ENCODE measurements around the gene DNM3. TPM values are rescaled to one million over a fixed set of nuclear protein-coding genes. Genes with fewer than 3 reads are reported as not detected.

The DNM3 gene
- total and polyA plus RNA-seq, 2 experiments from 2014 or later: 0.11 to 1.4 TPM

- Histone ChIP-seq H3K9ac (no peak overlapping the region), H3K27ac (no peak overlapping the region), H3K9me3 (ENCODE audit: low read depth) (no peaks in the 10 kb centered on the region), H3K79me2 (ENCODE audit: insufficient read depth) (peaks cover 2% of the 10 kb centered on the region), H3K4me3 (no peak overlapping the region), H3K27me3 (replicated peaks; ENCODE audit: insufficient read depth) (no peaks in the 10 kb centered on the region), H3F3A (ENCODE audit: insufficient read depth) (peaks cover 43% of the 10 kb centered on the region), H2AFZ (0 out of 2 replicates have a peak overlapping the region, but pooled peaks have one; percentile 15), H4K20me1 (ENCODE audit: insufficient read depth) (no peaks in the 10 kb centered on the region), H3K9me2 (ENCODE audit: insufficient read depth) (no peaks in the 10 kb centered on the region), H3K36me3 (ENCODE audit: low read depth) (no peaks in the 10 kb centered on the region), H3K4me2 (ENCODE audit: unreplicated experiment) (no peak overlapping the region), H3K4me1 (ENCODE audit: insufficient read depth) (peaks cover 49% of the 10 kb centered on the region)
- in situ Hi-C loops (cut with MboI): no loop called here
- 57 to 76% methylated on average over 2 of the region's 2 CpGs for WGBS, 2 experiments (ENCODE audit: low coverage in 1 of 2, low lambda C conversion rate in 2 of 2, missing lambda C conversion rate in 2 of 2)
- DNase-seq: peak; percentile 29
- TF ChIP-seq EZH2phosphoT487 (IDR thresholded peaks at IDR 0.05; ENCODE audit: insufficient read depth, low read depth): no peak
- no peak for TF ChIP-seq EZH2 (IDR thresholded peaks at IDR 0.05; ENCODE audit: insufficient read depth, poor library complexity, severe bottlenecking)
Observed at GRCh38 chr1:172149346-172149745, 308.0 kb downstream of the DNM3 start.

GRCh38 chr1:172154551-172154950 is 313.3 kb downstream of the DNM3 start:
- in situ Hi-C loops (cut with MboI): no loop called here
- Histone ChIP-seq H3K36me3 (ENCODE audit: low read depth) (no peaks in the 10 kb centered on the region), H3K79me2 (ENCODE audit: insufficient read depth) (no peaks in the 10 kb centered on the region), H3K27ac (peak overlapping the region; percentile 94), H3K27me3 (replicated peaks; ENCODE audit: insufficient read depth) (no peaks in the 10 kb centered on the region), H3K4me3 (peak overlapping the region; percentile 66), H3K9ac (peak overlapping the region; percentile 78), H2AFZ (peak overlapping the region; percentile 76), H4K20me1 (ENCODE audit: insufficient read depth) (no peaks in the 10 kb centered on the region), H3K9me3 (ENCODE audit: low read depth) (no peaks in the 10 kb centered on the region), H3K4me1 (ENCODE audit: insufficient read depth) (peaks cover 32% of the 10 kb centered on the region), H3K9me2 (ENCODE audit: insufficient read depth) (no peaks in the 10 kb centered on the region), H3K4me2 (ENCODE audit: unreplicated experiment) (peak overlapping the region; percentile 85), H3F3A (ENCODE audit: insufficient read depth) (peaks cover 30% of the 10 kb centered on the region)
- peak; percentile 89 for DNase-seq
- TF ChIP-seq EZH2 (IDR thresholded peaks at IDR 0.05; ENCODE audit: insufficient read depth, poor library complexity, severe bottlenecking) (no peak), EZH2phosphoT487 (IDR thresholded peaks at IDR 0.05; ENCODE audit: insufficient read depth, low read depth) (no peak)
- 0 to 7% methylated on average over 2 of the region's 2 CpGs for WGBS, 2 experiments (ENCODE audit: low coverage in 1 of 2, low lambda C conversion rate in 2 of 2, missing lambda C conversion rate in 2 of 2)

GRCh38 chr1:172155766-172156165 is 314.5 kb downstream of the DNM3 start:
- H3K27ac ChIP-seq: peak overlapping the region; percentile 94
- H3K9me3 ChIP-seq (ENCODE audit: low read depth): no peaks in the 10 kb centered on the region
- WGBS, 2 experiments (ENCODE audit: low coverage in 1 of 2, low lambda C conversion rate in 2 of 2, missing lambda C conversion rate in 2 of 2): 32 to 37% methylated on average over 2 of the region's 2 CpGs
- peaks cover 30% of the 10 kb centered on the region for H3F3A ChIP-seq (ENCODE audit: insufficient read depth)
- H3K4me1 ChIP-seq (ENCODE audit: insufficient read depth): peaks cover 28% of the 10 kb centered on the region
- no peaks in the 10 kb centered on the region for H3K36me3 ChIP-seq (ENCODE audit: low read depth)
- H3K4me3 ChIP-seq: no peak overlapping the region
- H2AFZ ChIP-seq: peak overlapping the region; percentile 76
- in situ Hi-C loops (cut with MboI): no loop called here
- H3K4me2 ChIP-seq (ENCODE audit: unreplicated experiment): peak overlapping the region; percentile 85
- peak; percentile 33 for DNase-seq
- H3K27me3 ChIP-seq (replicated peaks; ENCODE audit: insufficient read depth): no peaks in the 10 kb centered on the region
- TF ChIP-seq EZH2 (IDR thresholded peaks at IDR 0.05; ENCODE audit: insufficient read depth, poor library complexity, severe bottlenecking): no peak
- TF ChIP-seq EZH2phosphoT487 (IDR thresholded peaks at IDR 0.05; ENCODE audit: insufficient read depth, low read depth): no peak
- H3K9ac ChIP-seq: no peak overlapping the region
- H4K20me1 ChIP-seq (ENCODE audit: insufficient read depth): no peaks in the 10 kb centered on the region
- H3K9me2 ChIP-seq (ENCODE audit: insufficient read depth): no peaks in the 10 kb centered on the region
- H3K79me2 ChIP-seq (ENCODE audit: insufficient read depth): no peaks in the 10 kb centered on the region

- Histone ChIP-seq H2AFZ (no peak overlapping the region), H3K9ac (no peak overlapping the region), H3K4me1 (ENCODE audit: insufficient read depth) (peaks cover 8% of the 10 kb centered on the region; the same call in 1 of the 2 replicates), H3K9me3 (ENCODE audit: low read depth) (no peaks in the 10 kb centered on the region), H3K27ac (no peak overlapping the region), H3F3A (ENCODE audit: insufficient read depth) (no peaks in the 10 kb centered on the region; the same call in 1 of the 2 replicates), H3K4me2 (ENCODE audit: unreplicated experiment) (no peak overlapping the region), H3K27me3 (replicated peaks; ENCODE audit: insufficient read depth) (no peaks in the 10 kb centered on the region), H4K20me1 (ENCODE audit: insufficient read depth) (no peaks in the 10 kb centered on the region), H3K4me3 (no peak overlapping the region), H3K9me2 (ENCODE audit: insufficient read depth) (no peaks in the 10 kb centered on the region), H3K79me2 (ENCODE audit: insufficient read depth) (no peaks in the 10 kb centered on the region), H3K36me3 (ENCODE audit: low read depth) (no peaks in the 10 kb centered on the region)
- in situ Hi-C loops (cut with MboI): no loop called here
- no peak for DNase-seq
- 72 to 74% methylated on average over 2 of the region's 2 CpGs for WGBS, 2 experiments (ENCODE audit: low coverage in 1 of 2, low lambda C conversion rate in 2 of 2, missing lambda C conversion rate in 2 of 2)
- no peak for TF ChIP-seq EZH2 (IDR thresholded peaks at IDR 0.05; ENCODE audit: insufficient read depth, poor library complexity, severe bottlenecking)
- no peak for TF ChIP-seq EZH2phosphoT487 (IDR thresholded peaks at IDR 0.05; ENCODE audit: insufficient read depth, low read depth)
Observed at GRCh38 chr1:172162236-172162635, 320.9 kb downstream of the DNM3 start.

Measured in GM23248 (cell line).